Epithelial cell of umbilical artery (primary cell): Measurements from ENCODE around the gene ZNF763. TPM values are rescaled to one million over a fixed set of nuclear protein-coding genes. Genes with fewer than 3 reads are reported as not detected.

ENCODE experiments used
- total RNA-seq: library from RNA; depleted of rRNA; stranded (reverse); fragments of >200 nt; gene quantifications from 2 replicates; pipeline ENCODE4 v1.2.3, GENCODE V29; 2014

ZNF763 gene
- total RNA-seq = under 0.01 TPM in 1 of 2 replicates, not detected in the other

DNA sequence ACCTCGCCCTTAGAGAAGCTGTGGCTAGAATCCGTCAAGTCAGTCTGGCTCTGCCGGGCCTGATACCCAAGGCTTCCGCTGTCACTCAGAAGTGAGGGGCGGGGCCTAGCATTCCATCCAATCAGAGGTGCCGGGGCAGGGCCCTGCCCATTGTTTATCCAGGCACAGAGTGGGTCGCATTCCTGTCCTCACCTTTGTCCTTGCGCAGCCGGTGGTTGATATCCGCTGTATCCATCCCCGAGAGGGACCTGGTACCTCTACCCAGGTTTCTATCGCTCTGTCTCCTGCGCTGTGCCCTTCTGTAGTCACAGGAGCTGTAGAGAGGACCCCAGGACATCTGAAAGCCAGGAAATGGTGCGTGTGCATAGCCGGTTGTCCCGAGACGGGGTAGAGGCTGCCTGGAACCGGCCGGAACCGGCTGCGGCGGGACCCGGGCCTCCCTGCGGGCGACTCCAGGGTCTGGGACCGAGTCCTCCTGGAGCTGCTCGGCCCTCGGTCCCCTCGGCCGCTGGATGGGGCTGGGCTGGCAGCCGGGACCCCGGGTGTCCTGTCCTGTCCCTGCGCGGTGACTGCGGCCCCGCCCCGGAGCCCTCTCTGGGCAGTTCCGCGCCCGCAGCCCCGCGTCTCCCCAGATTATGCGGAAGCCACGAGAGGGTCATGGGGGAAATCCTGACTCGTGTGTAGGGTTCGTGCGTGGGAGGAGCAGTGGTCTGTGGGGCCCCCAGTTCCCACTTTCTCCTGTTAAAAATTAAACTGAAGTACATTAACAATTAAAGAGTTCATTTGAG lies at the start of gene ZNF763:
TSS of gene ZNF763 (plus strand) at position 183 of the 788 bp plus-strand sequence. CDS start at position 352, 169 bp downstream.

GRCh38 chr19:11924886-11925650 lies 39.8 kb upstream of the ZNF763 start, which contains the start of gene ZNF700:
ZNF700 (plus strand) TSS chr19:11925107; CDS start chr19:11925211, 104 bp downstream.

Other genes with a start within 250 kb of the ZNF763 start
- 3.9 and 8.8 TPM in 2 replicates for gene ZNF823, start 226.1 kb upstream of the ZNF763 start, total RNA-seq
- gene ZNF441, start 198.0 kb upstream of the ZNF763 start, total RNA-seq = 4.5 and 8.7 TPM in 2 replicates
- 0.65 and 1.5 TPM in 2 replicates for gene ZNF491, start 166.5 kb upstream of the ZNF763 start, total RNA-seq
- gene ZNF440, start 150.8 kb upstream of the ZNF763 start, total RNA-seq = 5.2 and 7.3 TPM in 2 replicates
- under 0.01 and 0.15 TPM in 2 replicates for gene ZNF439, start 116.3 kb upstream of the ZNF763 start, total RNA-seq
- gene ZNF69, start 77.3 kb upstream of the ZNF763 start, total RNA-seq = 0.91 and 1.9 TPM in 2 replicates
- gene ZNF700, start 39.9 kb upstream of the ZNF763 start, total RNA-seq = 4.5 and 6.8 TPM in 2 replicates
- gene ZNF433, start 70.6 kb downstream of the ZNF763 start, total RNA-seq = 1.7 and 2.6 TPM in 2 replicates
- under 0.01 and 0.15 TPM in 2 replicates for gene ZNF878, start 87.9 kb downstream of the ZNF763 start, total RNA-seq
- 0.97 and 1.4 TPM in 2 replicates for gene ZNF844, start 99.7 kb downstream of the ZNF763 start, total RNA-seq
- 1.9 and 2.6 TPM in 2 replicates for gene ZNF20, start 175.3 kb downstream of the ZNF763 start, total RNA-seq
- 8.8 and 10.5 TPM in 2 replicates for gene ZNF625, start 191.7 kb downstream of the ZNF763 start, total RNA-seq
- gene ZNF136, start 198.1 kb downstream of the ZNF763 start, total RNA-seq = 4.2 and 5.2 TPM in 2 replicates